Testis (tissue), 3 donors: Measurements from ENCODE around the gene IL13RA1. TPM values are rescaled to one million over a fixed set of nuclear protein-coding genes. Genes with fewer than 3 reads are reported as not detected.

Experiments used
- DNase-seq: peaks from one replicate; pipeline ENCODE4 v3.0.0-alpha.2; 2019
- H3K27ac ChIP-seq, 2 donors: fragments of 200-600 bp; sonication (generic); one replicate each; pipeline ENCODE4 v1.5.1; 2019
- H3K27me3 ChIP-seq: fragments of 200-600 bp; sonication (generic); one replicate; pipeline ENCODE4 v1.5.1; 2019
- H3K36me3 ChIP-seq: fragments of 200-600 bp; sonication (generic); one replicate; pipeline ENCODE4 v1.5.1; 2017; ENCODE audit warnings: low read depth; ENCODE audit errors: missing control alignments
- H3K4me1 ChIP-seq: fragments of 200-600 bp; sonication (generic); one replicate; pipeline ENCODE4 v1.5.1; 2019
- H3K4me3 ChIP-seq, 2 donors: fragments of 200-600 bp; sonication (generic); one replicate each; pipeline ENCODE4 v1.5.1; 2017 to 2019
- H3K9me3 ChIP-seq: fragments of 200-600 bp; sonication (generic); one replicate; pipeline ENCODE4 v1.5.1; 2017
- POLR2A ChIP-seq: fragments of 450-650 bp; IDR thresholded peaks from one replicate; pipeline ENCODE4 v1.6.1; 2017; ENCODE audit warnings: antibody characterized with exemption, mild to moderate bottlenecking, moderate library complexity
- WGBS, 2 donors: methylation state at CpG; one replicate each; pipeline ENCODE4 v1.1.5; 2018; 5-methylcytosine and 5-hydroxymethylcytosine counted together
- intact Hi-C: fragments of 100-400 bp; cut with DNase I; formaldehyde crosslinking; loops from one replicate; pipeline ENCODE4 v1.15.1; 2023; ENCODE audit warnings: low total_unique reads
- polyA plus RNA-seq: library from polyadenylated mRNA; stranded (reverse); fragments of 350-450 nt; fragmentation: Illumina TruSeq; extraction: RNeasy Lipid Tissue Mini Kit (QIAGEN cat#74804); gene quantifications from one replicate; pipeline ENCODE4 v1.2.3, GENCODE V29; 2014; ENCODE audit warnings: low read depth, low replicate concordance; ENCODE audit not compliant: insufficient read depth
- total RNA-seq, 2 donors: library from RNA; depleted of rRNA; stranded (reverse); fragments of >200 nt; gene quantifications; one replicate each; pipeline ENCODE4 v1.2.3, GENCODE V29; 2016
- TF ChIP-seq, protein P1 (sequence below), 3 experiments: fragments of 450-650 bp in 2 of 3; fragments of 200-600 bp in 1 of 3; sonication (generic) in 1 of 3; IDR thresholded peaks; one replicate each; pipeline ENCODE4 v1.5.1; 2016 to 2019; ENCODE audit warnings: antibody characterized with exemption in 3 of 3, mild to moderate bottlenecking in 2 of 3, moderate library complexity in 1 of 3

The IL13RA1 gene
- total and polyA plus RNA-seq, 3 donors from 2014 or later, result 28.8 to 37.4 (median 30.7) TPM

DNA sequence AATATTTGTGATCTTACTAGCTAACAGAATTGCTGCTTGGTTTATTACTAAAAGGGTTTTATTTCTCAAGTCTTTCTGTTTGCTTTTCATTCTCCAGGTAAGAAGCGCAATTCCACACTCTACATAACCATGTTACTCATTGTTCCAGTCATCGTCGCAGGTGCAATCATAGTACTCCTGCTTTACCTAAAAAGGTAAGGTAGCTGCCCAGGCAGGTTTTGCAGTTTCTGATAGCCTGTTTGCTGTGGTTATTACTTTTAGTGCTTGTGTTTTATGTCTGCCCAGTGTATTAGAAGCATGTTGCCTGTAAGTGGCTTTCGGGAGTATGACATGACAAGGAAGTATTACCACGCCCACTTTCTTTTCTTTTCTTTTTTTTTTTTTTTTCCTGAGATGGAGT is 46.4 kb downstream of the IL13RA1 start:
- no peaks in the 10 kb centered on the region for H3K36me3 ChIP-seq
- no peak for TF ChIP-seq POLR2A
- intact Hi-C loops, result no loop called here
- H3K27me3 ChIP-seq, result no peaks in the 10 kb centered on the region
- no peaks in the 10 kb centered on the region for H3K4me1 ChIP-seq
- no peak overlapping the region for H3K27ac ChIP-seq
- H3K9me3 ChIP-seq, result no peaks in the 10 kb centered on the region
- 97 to 98% methylated on average over 3 to 5 of the region's 5 CpGs for WGBS, 2 donors
- DNase-seq, result no peak
- H3K4me3 ChIP-seq, result no peak overlapping the region

DNA sequence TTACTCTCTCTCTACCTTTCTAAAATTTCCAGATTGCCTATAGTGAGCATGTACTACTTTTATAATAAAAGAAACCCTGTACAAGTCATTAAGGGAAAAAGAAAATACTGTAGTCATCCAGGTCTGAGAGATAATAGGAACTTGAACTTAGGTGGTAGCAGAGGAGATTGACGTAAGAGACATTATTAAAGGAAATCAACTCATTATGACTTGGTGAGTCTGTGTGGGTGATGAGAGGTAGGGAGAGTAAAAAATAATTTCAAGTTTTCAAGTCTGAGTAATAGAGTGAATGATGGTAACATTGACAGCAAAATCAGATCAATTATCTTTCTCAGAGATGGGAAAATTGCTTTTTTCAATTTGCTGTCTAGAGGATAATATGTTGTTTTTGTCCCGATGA is 52.2 kb downstream of the IL13RA1 start:
- Histone ChIP-seq H3K27me3 (no peaks in the 10 kb centered on the region), H3K27ac (no peak overlapping the region), H3K4me1 (no peaks in the 10 kb centered on the region), H3K36me3 (no peaks in the 10 kb centered on the region), H3K9me3 (no peaks in the 10 kb centered on the region), H3K4me3 (no peak overlapping the region)
- intact Hi-C loops, result no loop called here
- TF ChIP-seq, protein P1, sequence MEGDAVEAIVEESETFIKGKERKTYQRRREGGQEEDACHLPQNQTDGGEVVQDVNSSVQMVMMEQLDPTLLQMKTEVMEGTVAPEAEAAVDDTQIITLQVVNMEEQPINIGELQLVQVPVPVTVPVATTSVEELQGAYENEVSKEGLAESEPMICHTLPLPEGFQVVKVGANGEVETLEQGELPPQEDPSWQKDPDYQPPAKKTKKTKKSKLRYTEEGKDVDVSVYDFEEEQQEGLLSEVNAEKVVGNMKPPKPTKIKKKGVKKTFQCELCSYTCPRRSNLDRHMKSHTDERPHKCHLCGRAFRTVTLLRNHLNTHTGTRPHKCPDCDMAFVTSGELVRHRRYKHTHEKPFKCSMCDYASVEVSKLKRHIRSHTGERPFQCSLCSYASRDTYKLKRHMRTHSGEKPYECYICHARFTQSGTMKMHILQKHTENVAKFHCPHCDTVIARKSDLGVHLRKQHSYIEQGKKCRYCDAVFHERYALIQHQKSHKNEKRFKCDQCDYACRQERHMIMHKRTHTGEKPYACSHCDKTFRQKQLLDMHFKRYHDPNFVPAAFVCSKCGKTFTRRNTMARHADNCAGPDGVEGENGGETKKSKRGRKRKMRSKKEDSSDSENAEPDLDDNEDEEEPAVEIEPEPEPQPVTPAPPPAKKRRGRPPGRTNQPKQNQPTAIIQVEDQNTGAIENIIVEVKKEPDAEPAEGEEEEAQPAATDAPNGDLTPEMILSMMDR (IDR thresholded peaks at IDR 0.05), result no peak
- TF ChIP-seq POLR2A, result no peak
- no peak for DNase-seq
- 71 to 95% methylated on average over 2 of the region's 2 CpGs for WGBS, 2 donors

DNA sequence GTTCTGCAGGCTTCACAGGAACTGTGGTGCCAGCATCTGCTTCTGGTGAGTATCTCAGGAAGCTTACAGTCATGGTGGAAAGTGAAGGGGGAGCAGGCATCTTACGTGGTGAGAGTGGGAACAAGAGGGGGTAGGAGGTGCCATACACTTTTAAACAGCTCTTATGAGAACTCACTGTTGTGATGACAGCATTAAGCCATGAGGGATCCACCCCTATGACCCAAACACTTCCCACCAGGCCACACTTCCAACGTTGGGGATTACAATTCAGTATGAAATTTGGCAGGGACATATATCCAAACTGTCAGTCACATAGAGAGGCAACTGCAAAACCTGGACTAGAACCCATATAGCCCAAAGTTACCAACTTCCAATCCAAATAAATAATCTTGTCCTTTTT is 53.1 kb downstream of the IL13RA1 start:
- no peak for TF ChIP-seq POLR2A
- TF ChIP-seq, protein P1 (IDR thresholded peaks at IDR 0.05), result no peak
- Histone ChIP-seq H3K4me1 (no peaks in the 10 kb centered on the region), H3K4me3 (no peak overlapping the region), H3K9me3 (no peaks in the 10 kb centered on the region), H3K27me3 (no peaks in the 10 kb centered on the region), H3K36me3 (no peaks in the 10 kb centered on the region), H3K27ac (no peak overlapping the region)
- DNase-seq, result no peak
- intact Hi-C loops, result no loop called here
- WGBS, 2 donors, result 55 to 57% methylated on average over 2 of the region's 2 CpGs

DNA sequence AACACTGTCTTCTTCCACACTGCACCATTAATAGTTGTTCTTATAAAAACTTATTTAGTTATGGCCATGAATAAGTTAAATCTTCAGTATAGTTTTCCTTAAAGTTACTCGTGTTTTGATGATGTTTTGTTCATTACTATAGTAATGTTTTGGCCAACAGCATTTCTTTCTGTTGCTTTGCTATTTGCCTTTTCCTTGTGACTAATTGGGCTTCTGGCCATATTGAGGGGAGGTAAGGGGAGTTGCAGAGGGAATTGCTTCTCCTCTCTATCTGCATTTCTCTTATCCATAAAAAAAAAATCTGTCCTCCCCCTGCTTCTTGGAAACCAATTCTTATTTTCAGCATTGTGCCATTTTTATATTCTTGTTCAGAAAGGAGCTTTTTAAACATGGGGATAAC is 53.5 kb downstream of the IL13RA1 start:
- intact Hi-C loops, result no loop called here
- Histone ChIP-seq H3K4me3 (no peak overlapping the region), H3K9me3 (no peaks in the 10 kb centered on the region), H3K27ac (no peak overlapping the region), H3K36me3 (no peaks in the 10 kb centered on the region), H3K27me3 (no peaks in the 10 kb centered on the region), H3K4me1 (no peaks in the 10 kb centered on the region)
- WGBS, 2 donors, result 38 to 52% methylated on average over 1 of the region's 1 CpG
- no peak for DNase-seq
- no peak for TF ChIP-seq POLR2A
- TF ChIP-seq, protein P1 (IDR thresholded peaks at IDR 0.05), result no peak

DNA sequence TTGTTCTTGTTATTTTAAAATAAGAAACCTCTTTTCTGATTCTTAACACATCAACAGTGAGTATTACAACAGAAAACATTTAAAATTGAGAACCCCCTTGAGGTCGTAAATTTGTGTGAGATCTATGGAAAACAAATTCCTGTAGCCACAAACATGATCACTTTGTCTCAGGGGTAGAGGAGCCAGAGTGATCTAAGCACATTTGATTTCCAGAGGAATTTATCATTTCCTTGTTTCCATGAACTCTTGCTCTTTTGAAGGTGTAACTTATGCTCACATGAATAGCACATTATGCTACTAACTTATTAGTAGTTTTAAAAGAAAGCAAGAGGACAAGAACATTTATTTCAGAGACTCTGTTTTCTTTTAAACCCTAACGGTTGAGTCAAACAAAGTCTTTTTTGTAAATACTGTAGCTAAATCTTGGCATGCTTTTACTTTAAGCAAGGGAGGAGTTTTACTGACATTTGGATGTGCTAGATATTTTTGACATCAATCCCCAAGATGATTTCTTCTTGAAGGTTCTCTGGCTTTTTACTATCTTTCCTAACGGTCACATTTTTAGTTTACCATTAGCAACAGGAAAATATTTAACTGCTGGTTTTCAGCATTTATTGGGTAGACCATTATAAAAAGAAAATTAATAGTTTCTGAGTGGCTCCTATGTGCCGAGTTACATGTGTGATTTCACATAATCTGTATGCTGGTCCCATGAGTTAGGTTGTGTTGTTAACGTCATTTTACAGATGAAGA is 68.3 kb downstream of the IL13RA1 start:
- Histone ChIP-seq H3K27ac (no peak overlapping the region), H3K4me3 (no peak overlapping the region), H3K36me3 (no peaks in the 10 kb centered on the region), H3K4me1 (no peaks in the 10 kb centered on the region), H3K9me3 (no peaks in the 10 kb centered on the region), H3K27me3 (no peaks in the 10 kb centered on the region)
- no peak for DNase-seq
- TF ChIP-seq POLR2A, result no peak
- TF ChIP-seq, protein P1 (IDR thresholded peaks at IDR 0.05), result no peak
- WGBS, 2 donors, result 47 to 59% methylated on average over 5 of the region's 5 CpGs
- intact Hi-C loops, result no loop called here
